RWPE2 (cell line): ENCODE results near the gene PEX11B.
"Not testable (repeated sequence)": the region's sequence is repeated elsewhere in the genome, so short reads cannot be mapped to it uniquely, and the experiment has no call there.

Experiments
- ATAC-seq: fragments of 200-7000 bp; cut with Tn5 transposase; 3 replicates; pipeline ENCODE4 v1.9.1; 2021; ENCODE audit warnings: low read depth
- DNase-seq: peaks from one replicate; pipeline ENCODE4 v3.0.0-alpha.2; 2020; ENCODE audit warnings: low spot score
- H3K27ac ChIP-seq: fragments of 450-650 bp; 2 replicates; pipeline ENCODE4 v1.5.1; 2017; ENCODE audit warnings: mild to moderate bottlenecking; ENCODE audit not compliant: poor library complexity, severe bottlenecking
- H3K27me3 ChIP-seq: fragments of 250-450 bp; sonication (Bioruptor Pico); 2 replicates; pipeline ENCODE4 v1.5.1; 2021; ENCODE audit warnings: mild to moderate bottlenecking, moderate library complexity; ENCODE audit not compliant: insufficient read depth, poor library complexity, severe bottlenecking
- H3K36me3 ChIP-seq: fragments of 250-450 bp; sonication (Bioruptor Pico); 2 replicates; pipeline ENCODE4 v1.5.1; 2020; ENCODE audit warnings: low read depth, mild to moderate bottlenecking, moderate library complexity
- H3K4me1 ChIP-seq: fragments of 250-450 bp; sonication (Bioruptor Pico); 2 replicates; pipeline ENCODE4 v1.5.1; 2021; ENCODE audit warnings: mild to moderate bottlenecking, moderate library complexity; ENCODE audit not compliant: insufficient read depth, poor library complexity, severe bottlenecking
- H3K4me3 ChIP-seq: fragments of 250-450 bp; sonication (Bioruptor Pico); 2 replicates; pipeline ENCODE4 v1.5.1; 2021; ENCODE audit warnings: mild to moderate bottlenecking, moderate library complexity; ENCODE audit not compliant: severe bottlenecking
- H3K9me3 ChIP-seq: fragments of 250-450 bp; sonication (Bioruptor Pico); 2 replicates; pipeline ENCODE4 v1.5.1; 2021; ENCODE audit warnings: mild to moderate bottlenecking, moderate library complexity; ENCODE audit not compliant: severe bottlenecking
- CTCF ChIP-seq: fragments of 450-650 bp; IDR thresholded peaks from one replicate; pipeline ENCODE4 v1.5.1; 2017; ENCODE audit warnings: mild to moderate bottlenecking, moderate library complexity; ENCODE audit not compliant: poor library complexity, severe bottlenecking

The PEX11B gene

GRCh38 chr1:145936247-145936646 is 17.7 kb upstream of the PEX11B start:
- H3K27ac ChIP-seq: no peak overlapping the region
- DNase-seq: no peak
- TF ChIP-seq CTCF: no peak

GRCh38 chr1:145935708-145936107 is 17.2 kb upstream of the PEX11B start:
- peaks cover 14% of the 10 kb centered on the region; the same call in 1 of the 2 replicates for H3K36me3 ChIP-seq

More at GRCh38 chr1:145936247-145936646, 17.7 kb upstream of the PEX11B start:
- H3K9me3 ChIP-seq: no peaks in the 10 kb centered on the region
- no peaks in the 10 kb centered on the region for H3K4me1 ChIP-seq
- no peaks in the 10 kb centered on the region for H3K27me3 ChIP-seq
- ATAC-seq: no peak
- peaks cover 14% of the 10 kb centered on the region; the same call in 1 of the 2 replicates for H3K36me3 ChIP-seq
- no peak overlapping the region for H3K4me3 ChIP-seq

GRCh38 chr1:145932522-145933009 is 14.0 kb upstream of the PEX11B start:
- not testable (repeated sequence) for H3K4me3 ChIP-seq, ATAC-seq, H3K27ac ChIP-seq, H3K4me1 ChIP-seq, DNase-seq, H3K9me3 ChIP-seq, H3K27me3 ChIP-seq
- H3K36me3 ChIP-seq: peaks cover 14% of the 10 kb centered on the region; the same call in 1 of the 2 replicates

More at GRCh38 chr1:145935708-145936107, 17.2 kb upstream of the PEX11B start:
- Histone ChIP-seq H3K4me1 (no peaks in the 10 kb centered on the region), H3K27me3 (no peaks in the 10 kb centered on the region), H3K27ac (no peak overlapping the region), H3K9me3 (no peaks in the 10 kb centered on the region), H3K4me3 (no peak overlapping the region)
- ATAC-seq (no peak), DNase-seq (no peak)
- no peak for TF ChIP-seq CTCF

GRCh38 chr1:145927916-145928643 is 9.6 kb upstream of the PEX11B start:
- peak overlapping the region; percentile 57 for H3K27ac ChIP-seq
- H3K9me3 ChIP-seq: no peaks in the 10 kb centered on the region
- peaks cover 6% of the 10 kb centered on the region for H3K4me1 ChIP-seq
- no peak for TF ChIP-seq CTCF
- H3K27me3 ChIP-seq: no peaks in the 10 kb centered on the region
- H3K36me3 ChIP-seq: peaks cover 23% of the 10 kb centered on the region
- ATAC-seq (no peak), DNase-seq (no peak)
- H3K4me3 ChIP-seq: peak overlapping the region; percentile 74

GRCh38 chr1:145927063-145927886 is 8.8 kb upstream of the PEX11B start, which contains the start of gene RBM8A:
TSS of gene RBM8A (minus strand) at chr1:145927484. CDS start at chr1:145927426, 58 bp downstream.
- Histone ChIP-seq H3K4me3 (peak within 1 kb of the TSS; percentile 74), H3K27me3 (no peaks in the 10 kb centered on the region), H3K27ac (peak within 1 kb of the TSS; percentile 57), H3K36me3 (peaks cover 28% of the 10 kb centered on the region), H3K9me3 (no peaks in the 10 kb centered on the region), H3K4me1 (peaks cover 6% of the 10 kb centered on the region)
- ATAC-seq: peak; percentile 99
- DNase-seq: peak; percentile 91
- peak; percentile 70 for TF ChIP-seq CTCF
